ACC112 (cell line): Measurements from ENCODE around the gene ATP8A1.
"Not testable (repeated sequence)": the region's sequence is repeated elsewhere in the genome, so short reads cannot be mapped to it uniquely, and the experiment has no call there.

Source experiments
- H2AFZ ChIP-seq: fragments of 200-600 bp; sonication (generic); one replicate; pipeline ENCODE4 v1.6.0; 2017; ENCODE audit warnings: antibody characterized with exemption, low read length; ENCODE audit not compliant: unreplicated experiment
- H3K27ac ChIP-seq: fragments of 200-600 bp; sonication (generic); 2 replicates; pipeline ENCODE4 v1.5.1; 2014; ENCODE audit warnings: low read depth, mild to moderate bottlenecking, antibody characterized with exemption, low read length, moderate library complexity
- H3K27me3 ChIP-seq: fragments of 200-600 bp; sonication (generic); 2 replicates; pipeline ENCODE4 v1.6.1; 2014; ENCODE audit warnings: mild to moderate bottlenecking, antibody characterized with exemption, low read length, moderate library complexity, mixed read lengths; ENCODE audit not compliant: insufficient read depth
- H3K36me3 ChIP-seq: fragments of 200-600 bp; sonication (generic); 2 replicates; pipeline ENCODE4 v1.6.1; 2016; ENCODE audit warnings: mild to moderate bottlenecking, antibody characterized with exemption, low read length, moderate library complexity, mixed read lengths; ENCODE audit not compliant: insufficient read depth
- H3K4me1 ChIP-seq: fragments of 200-600 bp; sonication (generic); one replicate; pipeline ENCODE4 v1.6.1; 2016; ENCODE audit warnings: low read length, mixed read lengths; ENCODE audit not compliant: insufficient read depth, unreplicated experiment, control insufficient read depth
- H3K4me3 ChIP-seq: fragments of 200-600 bp; sonication (generic); 2 replicates; pipeline ENCODE4 v1.5.1; 2014; ENCODE audit warnings: mild to moderate bottlenecking, low read depth, low read length
- H3K79me2 ChIP-seq: fragments of 200-600 bp; sonication (generic); one replicate; pipeline ENCODE4 v1.6.0; 2016; ENCODE audit warnings: low read length; ENCODE audit not compliant: control insufficient read depth, unreplicated experiment, insufficient read depth

ATP8A1 gene

GRCh38 chr4:42396361-42396751 lies 260.5 kb downstream of the ATP8A1 start:
- H3K79me2 ChIP-seq: no peaks in the 10 kb centered on the region
- no peak overlapping the region for H2AFZ ChIP-seq
- no peak overlapping the region for H3K27ac ChIP-seq
- no peaks in the 10 kb centered on the region for H3K4me1 ChIP-seq
- H3K4me3 ChIP-seq: no peak overlapping the region
- no peaks in the 10 kb centered on the region for H3K36me3 ChIP-seq
- H3K27me3 ChIP-seq: peaks cover 8% of the 10 kb centered on the region; the same call in 1 of the 2 replicates

GRCh38 chr4:42395595-42395994 lies 261.3 kb downstream of the ATP8A1 start:
- H3K4me1 ChIP-seq: no peaks in the 10 kb centered on the region
- no peak overlapping the region for H3K27ac ChIP-seq
- H3K27me3 ChIP-seq: peaks cover 8% of the 10 kb centered on the region; the same call in 1 of the 2 replicates
- H3K79me2 ChIP-seq: no peaks in the 10 kb centered on the region
- no peaks in the 10 kb centered on the region for H3K36me3 ChIP-seq
- no peak overlapping the region for H3K4me3 ChIP-seq
- H2AFZ ChIP-seq: no peak overlapping the region

- no peak overlapping the region for H3K4me3 ChIP-seq
- H3K4me1 ChIP-seq: no peaks in the 10 kb centered on the region
- no peak overlapping the region for H3K27ac ChIP-seq
- H3K79me2 ChIP-seq: no peaks in the 10 kb centered on the region
- no peaks in the 10 kb centered on the region for H3K36me3 ChIP-seq
- no peaks in the 10 kb centered on the region for H3K27me3 ChIP-seq
- no peak overlapping the region for H2AFZ ChIP-seq
Measured at GRCh38 chr4:42392436-42392835, 264.5 kb downstream of the ATP8A1 start.

GRCh38 chr4:42391981-42392380 lies 264.9 kb downstream of the ATP8A1 start:
- Histone ChIP-seq H3K36me3 (no peaks in the 10 kb centered on the region), H3K27me3 (no peaks in the 10 kb centered on the region), H2AFZ (no peak overlapping the region), H3K27ac (no peak overlapping the region), H3K79me2 (no peaks in the 10 kb centered on the region), H3K4me3 (no peak overlapping the region), H3K4me1 (no peaks in the 10 kb centered on the region)

DNA sequence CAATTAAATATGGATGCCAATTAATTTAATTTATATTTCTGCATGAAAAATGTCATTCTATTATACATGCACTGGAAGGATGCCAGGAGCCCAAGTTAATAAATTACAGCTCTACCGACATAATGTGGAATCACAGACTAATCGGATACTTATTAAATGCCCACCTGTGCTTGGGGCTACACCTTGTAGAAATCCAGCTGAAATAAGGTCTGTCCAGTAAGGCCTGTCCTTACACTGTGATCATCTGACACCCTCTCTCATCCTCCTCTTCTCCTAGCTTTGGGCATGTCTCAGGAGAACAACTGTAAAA lies 265.6 kb downstream of the ATP8A1 start:
- no peaks in the 10 kb centered on the region for H3K79me2 ChIP-seq

DNA sequence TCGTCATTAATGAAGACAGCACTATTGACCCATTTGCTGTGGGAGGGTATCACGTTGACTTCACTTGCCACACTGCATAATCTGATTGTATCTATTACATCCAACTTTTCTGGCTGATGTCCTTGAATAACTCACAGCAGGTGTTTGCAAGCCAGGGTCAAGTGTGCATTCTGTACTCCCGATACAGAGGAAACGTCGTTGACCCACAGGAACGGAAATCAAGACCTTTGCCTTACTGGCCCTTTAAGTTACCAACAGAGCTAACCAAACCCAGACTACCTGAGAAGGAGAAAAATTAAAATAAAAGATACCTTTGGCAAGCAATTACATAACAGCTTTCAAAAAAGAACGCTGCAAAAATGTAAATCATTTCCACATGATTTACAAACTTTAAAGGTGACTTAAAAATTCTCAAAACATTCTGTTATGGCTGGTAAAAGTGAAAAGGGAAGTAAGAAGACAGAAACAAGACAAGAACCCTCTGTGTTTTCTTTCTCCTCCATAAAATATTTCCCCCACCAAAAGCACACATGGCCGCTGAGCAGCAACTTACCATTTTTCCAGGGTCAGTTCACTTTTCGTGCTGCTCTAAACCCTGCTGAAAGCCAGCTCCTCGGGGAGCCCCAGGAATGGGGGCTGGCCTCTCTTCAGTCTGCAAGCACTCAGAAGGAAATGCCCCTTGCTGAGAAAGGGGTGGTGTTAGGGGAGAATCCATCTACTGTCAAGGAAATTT lies 266.1 kb downstream of the ATP8A1 start:
- Histone ChIP-seq H3K27ac (no peak overlapping the region), H2AFZ (no peak overlapping the region), H3K4me1 (no peaks in the 10 kb centered on the region), H3K36me3 (no peaks in the 10 kb centered on the region), H3K27me3 (no peaks in the 10 kb centered on the region), H3K4me3 (no peak overlapping the region), H3K79me2 (no peaks in the 10 kb centered on the region)

More for the DNA sequence above, 265.6 kb downstream of the ATP8A1 start:
- Histone ChIP-seq H3K27ac (no peak overlapping the region), H2AFZ (no peak overlapping the region), H3K4me1 (no peaks in the 10 kb centered on the region), H3K4me3 (no peak overlapping the region), H3K36me3 (no peaks in the 10 kb centered on the region), H3K27me3 (no peaks in the 10 kb centered on the region)

DNA sequence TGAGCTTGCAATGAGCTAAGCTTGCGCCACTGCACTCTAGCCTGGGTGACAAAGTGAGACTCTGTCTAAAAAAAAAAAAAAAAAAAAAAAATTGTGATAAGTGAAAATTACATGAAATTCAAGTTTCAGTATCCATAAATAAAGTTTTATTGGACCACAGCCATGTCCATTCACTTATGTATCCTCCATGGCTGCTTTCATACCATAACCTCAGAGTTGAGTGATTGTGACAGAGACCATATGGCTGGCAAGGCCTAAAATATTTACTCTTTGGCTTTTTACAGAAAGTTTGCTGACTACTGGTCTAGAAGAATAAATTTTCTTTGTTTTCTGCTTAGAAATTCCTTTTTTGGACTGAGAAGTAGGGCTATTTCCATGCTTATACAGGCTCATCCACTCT lies 271.4 kb downstream of the ATP8A1 start:
- Histone ChIP-seq H3K27ac (no peak overlapping the region), H3K36me3 (no peaks in the 10 kb centered on the region), H3K4me3 (no peak overlapping the region), H3K27me3 (no peaks in the 10 kb centered on the region), H2AFZ (no peak overlapping the region), H3K79me2 (no peaks in the 10 kb centered on the region), H3K4me1 (no peaks in the 10 kb centered on the region)

DNA sequence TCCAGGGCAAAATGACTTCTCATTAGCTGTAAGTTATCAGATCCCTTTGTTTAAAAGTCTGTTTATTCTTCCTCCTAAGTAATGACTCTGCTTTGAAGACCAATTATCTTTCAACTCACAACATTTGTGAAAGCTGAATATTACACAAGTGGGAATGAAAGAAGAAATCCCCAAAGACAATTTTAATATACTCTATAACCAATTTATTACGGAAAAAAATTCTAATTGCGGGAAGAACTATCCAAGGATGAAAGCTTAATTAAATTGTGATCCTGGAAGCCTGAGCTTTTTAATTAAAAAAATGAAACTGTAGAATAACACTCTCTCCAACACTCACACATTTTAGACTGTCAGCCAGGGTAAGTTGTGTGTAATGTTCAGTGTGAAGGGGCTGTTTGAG lies 275.2 kb downstream of the ATP8A1 start:
- H3K36me3 ChIP-seq: no peaks in the 10 kb centered on the region
- H3K4me1 ChIP-seq: no peaks in the 10 kb centered on the region
- no peak overlapping the region for H3K27ac ChIP-seq
- no peaks in the 10 kb centered on the region for H3K27me3 ChIP-seq
- H2AFZ ChIP-seq: no peak overlapping the region
- H3K79me2 ChIP-seq: no peaks in the 10 kb centered on the region
- no peak overlapping the region for H3K4me3 ChIP-seq

GRCh38 chr4:42377497-42377896 lies 279.4 kb downstream of the ATP8A1 start:
- no peak overlapping the region for H3K27ac ChIP-seq
- no peaks in the 10 kb centered on the region for H3K36me3 ChIP-seq
- H3K79me2 ChIP-seq: no peaks in the 10 kb centered on the region
- no peak overlapping the region for H2AFZ ChIP-seq
- no peaks in the 10 kb centered on the region for H3K27me3 ChIP-seq
- H3K4me1 ChIP-seq: no peaks in the 10 kb centered on the region
- no peak overlapping the region for H3K4me3 ChIP-seq

GRCh38 chr4:42372303-42372702 lies 284.6 kb downstream of the ATP8A1 start:
- H3K4me1 ChIP-seq: not testable (repeated sequence)

GRCh38 chr4:42371305-42372252 lies 285.3 kb downstream of the ATP8A1 start:
- Histone ChIP-seq H3K27ac (no peak overlapping the region), H3K36me3 (no peaks in the 10 kb centered on the region), H3K79me2 (no peaks in the 10 kb centered on the region), H3K4me3 (no peak overlapping the region), H3K4me1 (no peaks in the 10 kb centered on the region), H2AFZ (no peak overlapping the region), H3K27me3 (no peaks in the 10 kb centered on the region)

More at GRCh38 chr4:42372303-42372702, 284.6 kb downstream of the ATP8A1 start:
- not testable (repeated sequence) for H3K4me3 ChIP-seq, H3K27ac ChIP-seq, H3K79me2 ChIP-seq, H2AFZ ChIP-seq, H3K36me3 ChIP-seq, H3K27me3 ChIP-seq
